ENCODE data around the gene C19orf81. TPM values are rescaled to one million over a fixed set of nuclear protein-coding genes. Genes with fewer than 3 reads are reported as not detected.

C19orf81 gene
- total and polyA plus RNA-seq, 2 of the 13 experiments (the other 11 are each of a cell fraction or from before 2014, with no cell fraction given) = not detected

DNA sequence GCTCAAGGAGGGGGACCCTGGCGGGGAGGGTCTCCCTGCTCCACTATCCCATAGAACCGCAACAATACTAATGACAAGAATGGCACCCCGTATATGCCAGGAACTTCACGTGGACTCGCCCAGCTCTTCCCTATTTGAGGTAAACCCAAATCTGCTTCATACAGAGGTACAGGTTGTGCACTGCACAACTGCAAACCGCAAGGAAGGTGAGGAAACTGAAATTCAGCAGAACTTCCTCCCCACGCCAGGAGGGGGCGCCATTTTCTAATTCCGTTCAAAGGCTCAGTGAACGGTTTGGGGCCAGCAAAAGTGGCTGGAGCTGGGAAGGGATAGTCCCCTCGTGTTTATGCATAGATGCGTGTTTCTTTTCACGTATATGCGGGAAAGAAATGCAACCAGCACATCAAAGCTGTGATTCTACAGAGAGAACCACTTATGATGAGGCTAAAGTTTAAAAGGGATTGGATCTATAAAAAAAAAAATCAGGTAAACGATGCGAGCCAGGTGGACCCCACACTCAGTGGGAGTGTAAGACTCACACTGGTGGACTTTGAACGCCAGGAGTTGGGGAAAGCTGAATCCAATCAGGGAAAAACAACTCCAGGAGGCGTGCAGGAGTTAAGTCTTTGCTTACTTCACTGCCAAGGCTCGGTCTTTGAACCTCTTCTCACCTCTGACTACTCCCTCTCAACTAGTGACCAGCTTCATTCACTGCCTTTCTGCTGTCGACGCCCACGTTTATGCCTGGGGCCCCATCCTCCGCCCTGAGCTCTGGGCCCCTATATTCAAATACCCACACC, 20.3 kb downstream of the C19orf81 start (continued):
- no peak for TF ChIP-seq ZNF703 (CRISPR knock-in tag; IDR thresholded peaks at IDR 0.05; ENCODE audit: borderline replicate concordance)
- TF ChIP-seq, protein P1, sequence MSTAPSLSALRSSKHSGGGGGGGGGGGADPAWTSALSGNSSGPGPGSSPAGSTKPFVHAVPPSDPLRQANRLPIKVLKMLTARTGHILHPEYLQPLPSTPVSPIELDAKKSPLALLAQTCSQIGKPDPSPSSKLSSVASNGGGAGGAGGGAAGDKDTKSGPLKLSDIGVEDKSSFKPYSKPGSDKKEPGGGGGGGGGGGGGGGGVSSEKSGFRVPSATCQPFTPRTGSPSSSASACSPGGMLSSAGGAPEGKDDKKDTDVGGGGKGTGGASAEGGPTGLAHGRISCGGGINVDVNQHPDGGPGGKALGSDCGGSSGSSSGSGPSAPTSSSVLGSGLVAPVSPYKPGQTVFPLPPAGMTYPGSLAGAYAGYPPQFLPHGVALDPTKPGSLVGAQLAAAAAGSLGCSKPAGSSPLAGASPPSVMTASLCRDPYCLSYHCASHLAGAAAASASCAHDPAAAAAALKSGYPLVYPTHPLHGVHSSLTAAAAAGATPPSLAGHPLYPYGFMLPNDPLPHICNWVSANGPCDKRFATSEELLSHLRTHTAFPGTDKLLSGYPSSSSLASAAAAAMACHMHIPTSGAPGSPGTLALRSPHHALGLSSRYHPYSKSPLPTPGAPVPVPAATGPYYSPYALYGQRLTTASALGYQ (CRISPR knock-in tag; IDR thresholded peaks at IDR 0.05) = no peak
- TF ChIP-seq, protein P2, sequence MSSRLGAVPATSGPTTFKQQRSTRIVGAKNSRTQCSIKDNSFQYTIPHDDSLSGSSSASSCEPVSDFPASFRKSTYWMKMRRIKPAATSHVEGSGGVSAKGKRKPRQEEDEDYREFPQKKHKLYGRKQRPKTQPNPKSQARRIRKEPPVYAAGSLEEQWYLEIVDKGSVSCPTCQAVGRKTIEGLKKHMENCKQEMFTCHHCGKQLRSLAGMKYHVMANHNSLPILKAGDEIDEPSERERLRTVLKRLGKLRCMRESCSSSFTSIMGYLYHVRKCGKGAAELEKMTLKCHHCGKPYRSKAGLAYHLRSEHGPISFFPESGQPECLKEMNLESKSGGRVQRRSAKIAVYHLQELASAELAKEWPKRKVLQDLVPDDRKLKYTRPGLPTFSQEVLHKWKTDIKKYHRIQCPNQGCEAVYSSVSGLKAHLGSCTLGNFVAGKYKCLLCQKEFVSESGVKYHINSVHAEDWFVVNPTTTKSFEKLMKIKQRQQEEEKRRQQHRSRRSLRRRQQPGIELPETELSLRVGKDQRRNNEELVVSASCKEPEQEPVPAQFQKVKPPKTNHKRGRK (CRISPR knock-in tag; IDR thresholded peaks at IDR 0.05) = no peak
- no peak for TF ChIP-seq CHCHD3 (CRISPR knock-in tag; IDR thresholded peaks at IDR 0.05)
- TF ChIP-seq, protein P3, sequence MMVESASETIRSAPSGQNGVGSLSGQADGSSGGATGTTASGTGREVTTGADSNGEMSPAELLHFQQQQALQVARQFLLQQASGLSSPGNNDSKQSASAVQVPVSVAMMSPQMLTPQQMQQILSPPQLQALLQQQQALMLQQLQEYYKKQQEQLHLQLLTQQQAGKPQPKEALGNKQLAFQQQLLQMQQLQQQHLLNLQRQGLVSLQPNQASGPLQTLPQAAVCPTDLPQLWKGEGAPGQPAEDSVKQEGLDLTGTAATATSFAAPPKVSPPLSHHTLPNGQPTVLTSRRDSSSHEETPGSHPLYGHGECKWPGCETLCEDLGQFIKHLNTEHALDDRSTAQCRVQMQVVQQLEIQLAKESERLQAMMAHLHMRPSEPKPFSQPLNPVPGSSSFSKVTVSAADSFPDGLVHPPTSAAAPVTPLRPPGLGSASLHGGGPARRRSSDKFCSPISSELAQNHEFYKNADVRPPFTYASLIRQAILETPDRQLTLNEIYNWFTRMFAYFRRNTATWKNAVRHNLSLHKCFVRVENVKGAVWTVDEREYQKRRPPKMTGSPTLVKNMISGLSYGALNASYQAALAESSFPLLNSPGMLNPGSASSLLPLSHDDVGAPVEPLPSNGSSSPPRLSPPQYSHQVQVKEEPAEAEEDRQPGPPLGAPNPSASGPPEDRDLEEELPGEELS (CRISPR knock-in tag; IDR thresholded peaks at IDR 0.05) = 0 out of 2 replicates have a peak, but pooled peaks have one; percentile 14

DNA sequence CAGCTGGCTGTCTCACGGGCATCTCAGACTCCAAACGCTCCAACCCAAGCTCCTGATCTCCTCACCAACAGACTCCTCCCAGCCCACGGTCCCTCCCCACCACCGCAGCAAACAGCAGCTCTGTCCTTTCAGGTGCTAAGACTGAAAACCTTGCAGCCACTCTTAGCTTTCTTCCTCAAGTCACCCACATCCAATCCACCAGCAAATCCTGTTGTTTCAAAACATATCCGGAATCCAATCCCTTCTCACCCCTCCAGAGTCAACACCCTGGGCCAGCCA, 20.8 kb downstream of the C19orf81 start:
- ATAC-seq = no peak
- ChIA-PET POLR2A (no interaction called here), CTCF (ENCODE audit: low intra/inter-chr PET ratio, low total read pairs) (interaction anchor here (1.1 to 1.5 kb wide), 2 partner anchors 114 to 252 kb away, joined by 3 to 8 read pairs; no protein-coding TSS in a partner anchor)
- Histone ChIP-seq H3K27me3 (ENCODE audit: control insufficient read depth in 1 of 2, insufficient read depth in 2 of 2, low read length in 2 of 2) (peaks cover 6 to 42% of the 10 kb centered on the region in 2 experiments; a peak in 4 of 5 replicates), H3K9me3 (ENCODE audit: low read length) (no peaks in the 10 kb centered on the region), H3K36me3 (replicated peaks in 1 of 2; ENCODE audit: control insufficient read depth in 1 of 2, insufficient read depth in 2 of 2, low read length in 2 of 2) (no peaks in the 10 kb centered on the region), H3K79me2 (ENCODE audit: insufficient read depth, low read length) (no peaks in the 10 kb centered on the region), H2AFZ (ENCODE audit: low read length) (no peak overlapping the region), H4K20me1 (ENCODE audit: insufficient read depth, low read length) (no peaks in the 10 kb centered on the region), H3K4me1 (ENCODE audit: insufficient read depth, low read length) (no peaks in the 10 kb centered on the region), H3K4me3 (replicated peaks in 1 of 3; ENCODE audit: insufficient read depth in 1 of 3, low read depth in 2 of 3, low read length in 3 of 3) (no peak overlapping the region), H3K4me2 (ENCODE audit: low read depth, low read length) (no peak overlapping the region), H3K27ac (ENCODE audit: extremely low read length, insufficient read depth, low read length) (no peak overlapping the region), H3K9ac (ENCODE audit: insufficient read depth, low read depth, low read length) (no peak overlapping the region)
- FAIRE-seq = no peak
- WGBS (ENCODE audit: low lambda C conversion rate) = 7% methylated on average over 5 of the region's 5 CpGs
- intact Hi-C loops (cut with micrococcal nuclease; ENCODE audit: unreplicated experiment) = no loop called here
- no peak for DNase-seq (ENCODE audit: low spot score)
- no TSS peak for BruUV-seq (replicated peaks)
- in situ Hi-C loops (cut with HindIII; ENCODE audit: extremely low pct_ligation_motif_present, low pct_unique_long_range_greater_than_20kb) = no loop called here
- TF ChIP-seq ZNF232 (CRISPR knock-in tag; IDR thresholded peaks at IDR 0.05; ENCODE audit: borderline replicate concordance) (no peak), FOXO1 (CRISPR knock-in tag; IDR thresholded peaks at IDR 0.05) (no peak), ZNF263 (CRISPR knock-in tag; IDR thresholded peaks at IDR 0.05) (no peak), ZNF672 (CRISPR knock-in tag; IDR thresholded peaks at IDR 0.05) (no peak), ETV5 (CRISPR knock-in tag; IDR thresholded peaks at IDR 0.05; ENCODE audit: borderline replicate concordance) (no peak)
- TF ChIP-seq, protein P4, sequence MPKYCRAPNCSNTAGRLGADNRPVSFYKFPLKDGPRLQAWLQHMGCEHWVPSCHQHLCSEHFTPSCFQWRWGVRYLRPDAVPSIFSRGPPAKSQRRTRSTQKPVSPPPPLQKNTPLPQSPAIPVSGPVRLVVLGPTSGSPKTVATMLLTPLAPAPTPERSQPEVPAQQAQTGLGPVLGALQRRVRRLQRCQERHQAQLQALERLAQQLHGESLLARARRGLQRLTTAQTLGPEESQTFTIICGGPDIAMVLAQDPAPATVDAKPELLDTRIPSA (CRISPR knock-in tag; IDR thresholded peaks at IDR 0.05; ENCODE audit: borderline replicate concordance) = no peak
- TF ChIP-seq, protein P5, sequence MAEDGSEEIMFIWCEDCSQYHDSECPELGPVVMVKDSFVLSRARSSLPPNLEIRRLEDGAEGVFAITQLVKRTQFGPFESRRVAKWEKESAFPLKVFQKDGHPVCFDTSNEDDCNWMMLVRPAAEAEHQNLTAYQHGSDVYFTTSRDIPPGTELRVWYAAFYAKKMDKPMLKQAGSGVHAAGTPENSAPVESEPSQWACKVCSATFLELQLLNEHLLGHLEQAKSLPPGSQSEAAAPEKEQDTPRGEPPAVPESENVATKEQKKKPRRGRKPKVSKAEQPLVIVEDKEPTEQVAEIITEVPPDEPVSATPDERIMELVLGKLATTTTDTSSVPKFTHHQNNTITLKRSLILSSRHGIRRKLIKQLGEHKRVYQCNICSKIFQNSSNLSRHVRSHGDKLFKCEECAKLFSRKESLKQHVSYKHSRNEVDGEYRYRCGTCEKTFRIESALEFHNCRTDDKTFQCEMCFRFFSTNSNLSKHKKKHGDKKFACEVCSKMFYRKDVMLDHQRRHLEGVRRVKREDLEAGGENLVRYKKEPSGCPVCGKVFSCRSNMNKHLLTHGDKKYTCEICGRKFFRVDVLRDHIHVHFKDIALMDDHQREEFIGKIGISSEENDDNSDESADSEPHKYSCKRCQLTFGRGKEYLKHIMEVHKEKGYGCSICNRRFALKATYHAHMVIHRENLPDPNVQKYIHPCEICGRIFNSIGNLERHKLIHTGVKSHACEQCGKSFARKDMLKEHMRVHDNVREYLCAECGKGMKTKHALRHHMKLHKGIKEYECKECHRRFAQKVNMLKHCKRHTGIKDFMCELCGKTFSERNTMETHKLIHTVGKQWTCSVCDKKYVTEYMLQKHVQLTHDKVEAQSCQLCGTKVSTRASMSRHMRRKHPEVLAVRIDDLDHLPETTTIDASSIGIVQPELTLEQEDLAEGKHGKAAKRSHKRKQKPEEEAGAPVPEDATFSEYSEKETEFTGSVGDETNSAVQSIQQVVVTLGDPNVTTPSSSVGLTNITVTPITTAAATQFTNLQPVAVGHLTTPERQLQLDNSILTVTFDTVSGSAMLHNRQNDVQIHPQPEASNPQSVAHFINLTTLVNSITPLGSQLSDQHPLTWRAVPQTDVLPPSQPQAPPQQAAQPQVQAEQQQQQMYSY (CRISPR knock-in tag; IDR thresholded peaks at IDR 0.05) = no peak

All from HepG2 (cell line).